ENCODE data around the gene RPA1. TPM values are rescaled to one million over a fixed set of nuclear protein-coding genes. Genes with fewer than 3 reads are reported as not detected.
"Not testable (repeated sequence)": the region's sequence is repeated elsewhere in the genome, so short reads cannot be mapped to it uniquely, and the experiment has no call there.

The RPA1 gene
- total RNA-seq (2014; rRNA removed; shearing (Covaris generic); ENCODE audit: low replicate concordance), result 34.6 and 49.4 TPM in 2 replicates

- Histone ChIP-seq H3K4me3 (peak within 1 kb of the TSS; percentile 76), H3K36me3 (peaks cover 3% of the 10 kb centered on the region), H3K9me3 (no peaks in the 10 kb centered on the region), H3K27me3 (no peaks in the 10 kb centered on the region)
- peak; percentile 85 for DNase-seq
Measured at GRCh38 chr17:1829592-1830257, at the start of gene RPA1, which contains the start of gene SMYD4. RPA1 (plus strand) TSS chr17:1830005; CDS start chr17:1830094, 89 bp downstream. SMYD4 (minus strand) TSS chr17:1829902; CDS start chr17:1827994, 1,908 bp downstream.

GRCh38 chr17:1782171-1782567 is 47.6 kb upstream of the RPA1 start:
- Histone ChIP-seq H3K36me3 (peaks cover 22% of the 10 kb centered on the region), H3K27me3 (no peaks in the 10 kb centered on the region), H3K4me3 (no peak overlapping the region), H3K9me3 (no peaks in the 10 kb centered on the region)
- DNase-seq, result no peak

- no peaks in the 10 kb centered on the region for H3K27me3 ChIP-seq
- no peak overlapping the region for H3K4me3 ChIP-seq
- H3K36me3 ChIP-seq, result peaks cover 20% of the 10 kb centered on the region
- H3K9me3 ChIP-seq, result no peaks in the 10 kb centered on the region
- DNase-seq, result no peak
Measured at GRCh38 chr17:1783271-1783670, 46.5 kb upstream of the RPA1 start.

GRCh38 chr17:1783834-1784611 is 45.8 kb upstream of the RPA1 start:
- no peaks in the 10 kb centered on the region for H3K9me3 ChIP-seq
- peaks cover 18% of the 10 kb centered on the region for H3K36me3 ChIP-seq
- peak; percentile 84 for DNase-seq
- H3K27me3 ChIP-seq, result no peaks in the 10 kb centered on the region
- no peak overlapping the region for H3K4me3 ChIP-seq

GRCh38 chr17:1785930-1786329 is 43.9 kb upstream of the RPA1 start:
- peaks cover 18% of the 10 kb centered on the region for H3K36me3 ChIP-seq
- no peaks in the 10 kb centered on the region for H3K27me3 ChIP-seq
- DNase-seq, result peak; percentile 55
- no peak overlapping the region for H3K4me3 ChIP-seq
- no peaks in the 10 kb centered on the region for H3K9me3 ChIP-seq

- Histone ChIP-seq H3K36me3 (peaks cover 14% of the 10 kb centered on the region), H3K9me3 (no peaks in the 10 kb centered on the region), H3K27me3 (no peaks in the 10 kb centered on the region), H3K4me3 (no peak overlapping the region)
- DNase-seq, result no peak
Measured at GRCh38 chr17:1786708-1787107, 43.1 kb upstream of the RPA1 start.

- H3K4me3 ChIP-seq, result no peak overlapping the region
- no peaks in the 10 kb centered on the region for H3K9me3 ChIP-seq
- DNase-seq, result peak; percentile 88
Measured at GRCh38 chr17:1787301-1787902, 42.4 kb upstream of the RPA1 start.

GRCh38 chr17:1789936-1790335 is 39.9 kb upstream of the RPA1 start:
- no peak overlapping the region for H3K4me3 ChIP-seq

More at GRCh38 chr17:1787301-1787902, 42.4 kb upstream of the RPA1 start:
- Histone ChIP-seq H3K27me3 (no peaks in the 10 kb centered on the region), H3K36me3 (peaks cover 14% of the 10 kb centered on the region; the same call in 1 of the 2 replicates)

GRCh38 chr17:1792495-1793446 is 37.0 kb upstream of the RPA1 start:
- Histone ChIP-seq H3K9me3 (no peaks in the 10 kb centered on the region), H3K27me3 (no peaks in the 10 kb centered on the region), H3K4me3 (no peak overlapping the region), H3K36me3 (no peaks in the 10 kb centered on the region)
- no peak for DNase-seq

More at GRCh38 chr17:1789936-1790335, 39.9 kb upstream of the RPA1 start:
- Histone ChIP-seq H3K9me3 (no peaks in the 10 kb centered on the region), H3K27me3 (no peaks in the 10 kb centered on the region), H3K36me3 (0 out of 2 replicates have a peak, but pooled peaks cover 6% of the 10 kb centered on the region)
- DNase-seq, result no peak

- Histone ChIP-seq H3K36me3 (no peaks in the 10 kb centered on the region), H3K27me3 (no peaks in the 10 kb centered on the region), H3K9me3 (no peaks in the 10 kb centered on the region), H3K4me3 (no peak overlapping the region)
- no peak for DNase-seq
Measured at GRCh38 chr17:1793447-1793806, 36.4 kb upstream of the RPA1 start.

GRCh38 chr17:1796800-1797199 is 33.0 kb upstream of the RPA1 start:
- Histone ChIP-seq H3K27me3 (no peaks in the 10 kb centered on the region), H3K9me3 (no peaks in the 10 kb centered on the region), H3K36me3 (no peaks in the 10 kb centered on the region), H3K4me3 (no peak overlapping the region)
- no peak for DNase-seq

- DNase-seq, result no peak
- Histone ChIP-seq H3K27me3 (no peaks in the 10 kb centered on the region), H3K4me3 (no peak overlapping the region), H3K36me3 (no peaks in the 10 kb centered on the region), H3K9me3 (no peaks in the 10 kb centered on the region)
Measured at GRCh38 chr17:1797323-1797722, 32.5 kb upstream of the RPA1 start.

- H3K9me3 ChIP-seq, H3K27me3 ChIP-seq, H3K36me3 ChIP-seq, DNase-seq, H3K4me3 ChIP-seq: not testable (repeated sequence)
Measured at GRCh38 chr17:1797846-1798245, 32.0 kb upstream of the RPA1 start.

- Histone ChIP-seq H3K4me3 (no peak overlapping the region), H3K36me3 (no peaks in the 10 kb centered on the region), H3K9me3 (no peaks in the 10 kb centered on the region), H3K27me3 (no peaks in the 10 kb centered on the region)
- DNase-seq, result no peak
Measured at GRCh38 chr17:1800240-1800639, 29.6 kb upstream of the RPA1 start.

- DNase-seq, result no peak
- no peaks in the 10 kb centered on the region for H3K9me3 ChIP-seq
- no peaks in the 10 kb centered on the region for H3K36me3 ChIP-seq
- H3K4me3 ChIP-seq, result no peak overlapping the region
- no peaks in the 10 kb centered on the region for H3K27me3 ChIP-seq
Measured at GRCh38 chr17:1800712-1801111, 29.1 kb upstream of the RPA1 start.

- DNase-seq, result no peak
- no peaks in the 10 kb centered on the region for H3K36me3 ChIP-seq
- no peaks in the 10 kb centered on the region for H3K9me3 ChIP-seq
- H3K4me3 ChIP-seq, result no peak overlapping the region
- H3K27me3 ChIP-seq, result no peaks in the 10 kb centered on the region
Measured at GRCh38 chr17:1802429-1802828, 27.4 kb upstream of the RPA1 start.
